Measurements from ENCODE around the gene PTPRM. TPM values are rescaled to one million over a fixed set of nuclear protein-coding genes. Genes with fewer than 3 reads are reported as not detected.

The PTPRM gene
- total RNA-seq, 1 experiment from 2014 or later, result 14.5 TPM

GRCh38 chr18:7630731-7631442 lies 63.8 kb downstream of the PTPRM start:
- no peak overlapping the region for H3K9ac ChIP-seq (ENCODE audit: low read length)
- no peaks in the 10 kb centered on the region for H3K27me3 ChIP-seq (ENCODE audit: insufficient read depth, low read length)
- H3K36me3 ChIP-seq (ENCODE audit: control insufficient read depth in 1 of 2, insufficient read depth in 2 of 2, low read length in 2 of 2), result no peaks in the 10 kb centered on the region
- POLR2A ChIA-PET, result no interaction called here
- H2AFZ ChIP-seq (ENCODE audit: low read depth, low read length, poor library complexity, severe bottlenecking), result no peak overlapping the region
- no peak overlapping the region for H3K4me2 ChIP-seq (ENCODE audit: low read length)
- H3K79me2 ChIP-seq (ENCODE audit: insufficient read depth, low read length), result no peaks in the 10 kb centered on the region
- H3K9me2 ChIP-seq (ENCODE audit: insufficient read depth), result no peaks in the 10 kb centered on the region
- H3K4me3 ChIP-seq (replicated peaks in 1 of 2; ENCODE audit: low read depth in 1 of 2, low read length in 2 of 2), result no peak overlapping the region
- H4K20me1 ChIP-seq (ENCODE audit: insufficient read depth), result no peaks in the 10 kb centered on the region
- H3K9me3 ChIP-seq (ENCODE audit: control insufficient read depth in 1 of 2, insufficient read depth in 1 of 2, low read depth in 1 of 2, low read length in 2 of 2), result no peaks in the 10 kb centered on the region
- RAD21 ChIA-PET (ENCODE audit: low non-redundant PET in 1 of 2, low total read pairs in 2 of 2, uncharacterized antibody in 2 of 2, unreplicated experiment in 2 of 2), result no interaction called here
- intact Hi-C loops (cut with micrococcal nuclease), result no loop called here
- no peaks in the 10 kb centered on the region; a peak in 1 of 4 replicates for H3K4me1 ChIP-seq (ENCODE audit: control insufficient read depth in 1 of 2, insufficient read depth in 2 of 2, low read length in 2 of 2)
- DNase-seq (ENCODE audit: low read depth, low spot score) (no peak), ATAC-seq (no peak)
- H3K27ac ChIP-seq (ENCODE audit: low read depth, low read length), result no peak overlapping the region
- CTCF ChIA-PET, result no interaction called here
- no peak for TF ChIP-seq ZFX (IDR thresholded peaks at IDR 0.05)
- TF ChIP-seq, protein P1, sequence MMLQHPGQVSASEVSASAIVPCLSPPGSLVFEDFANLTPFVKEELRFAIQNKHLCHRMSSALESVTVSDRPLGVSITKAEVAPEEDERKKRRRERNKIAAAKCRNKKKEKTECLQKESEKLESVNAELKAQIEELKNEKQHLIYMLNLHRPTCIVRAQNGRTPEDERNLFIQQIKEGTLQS (IDR thresholded peaks at IDR 0.05), result no peak
- no peak for TF ChIP-seq SRF (IDR thresholded peaks at IDR 0.05; ENCODE audit: low read depth)
- TF ChIP-seq ZBTB33 (IDR thresholded peaks at IDR 0.05; ENCODE audit: extremely low read depth, insufficient replicate concordance, low read length), result no peak
- TF ChIP-seq EZH2 (IDR thresholded peaks at IDR 0.05), result no peak
- TF ChIP-seq CEBPB (IDR thresholded peaks at IDR 0.05; ENCODE audit: low read depth), result no peak
- no peak for TF ChIP-seq JUND (IDR thresholded peaks at IDR 0.05)
- no peak for TF ChIP-seq ELF1 (IDR thresholded peaks at IDR 0.05; ENCODE audit: borderline replicate concordance, low read depth)
- no peak for TF ChIP-seq CBX3 (IDR thresholded peaks at IDR 0.05; ENCODE audit: low read depth)
- no peak for TF ChIP-seq SIN3A (IDR thresholded peaks at IDR 0.05; ENCODE audit: low read depth)
- TF ChIP-seq RAD21 (IDR thresholded peaks at IDR 0.05; ENCODE audit: low read depth), result no peak
- TF ChIP-seq ZNF274 (IDR thresholded peaks at IDR 0.05; ENCODE audit: low read depth, low read length), result no peak
- TF ChIP-seq, protein P2, sequence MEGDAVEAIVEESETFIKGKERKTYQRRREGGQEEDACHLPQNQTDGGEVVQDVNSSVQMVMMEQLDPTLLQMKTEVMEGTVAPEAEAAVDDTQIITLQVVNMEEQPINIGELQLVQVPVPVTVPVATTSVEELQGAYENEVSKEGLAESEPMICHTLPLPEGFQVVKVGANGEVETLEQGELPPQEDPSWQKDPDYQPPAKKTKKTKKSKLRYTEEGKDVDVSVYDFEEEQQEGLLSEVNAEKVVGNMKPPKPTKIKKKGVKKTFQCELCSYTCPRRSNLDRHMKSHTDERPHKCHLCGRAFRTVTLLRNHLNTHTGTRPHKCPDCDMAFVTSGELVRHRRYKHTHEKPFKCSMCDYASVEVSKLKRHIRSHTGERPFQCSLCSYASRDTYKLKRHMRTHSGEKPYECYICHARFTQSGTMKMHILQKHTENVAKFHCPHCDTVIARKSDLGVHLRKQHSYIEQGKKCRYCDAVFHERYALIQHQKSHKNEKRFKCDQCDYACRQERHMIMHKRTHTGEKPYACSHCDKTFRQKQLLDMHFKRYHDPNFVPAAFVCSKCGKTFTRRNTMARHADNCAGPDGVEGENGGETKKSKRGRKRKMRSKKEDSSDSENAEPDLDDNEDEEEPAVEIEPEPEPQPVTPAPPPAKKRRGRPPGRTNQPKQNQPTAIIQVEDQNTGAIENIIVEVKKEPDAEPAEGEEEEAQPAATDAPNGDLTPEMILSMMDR (IDR thresholded peaks at IDR 0.05 in 2 of 3, conservative IDR thresholded peaks at IDR 0.05 in 1 of 3; ENCODE audit: borderline replicate concordance in 1 of 3, insufficient read depth in 1 of 3, low read depth in 2 of 3, low read length in 2 of 3), result no peak
- no peak for TF ChIP-seq REST (IDR thresholded peaks at IDR 0.05; ENCODE audit: low read depth)
- no peak for TF ChIP-seq FOSL1 (IDR thresholded peaks at IDR 0.05; ENCODE audit: low read depth)
- no peak for TF ChIP-seq EZH2phosphoT487 (IDR thresholded peaks at IDR 0.05; ENCODE audit: borderline replicate concordance)
- no peak for TF ChIP-seq TCF7L2 (IDR thresholded peaks at IDR 0.05; ENCODE audit: borderline replicate concordance, extremely low read depth, insufficient read depth, insufficient read length)
- BruUV-seq (replicated peaks), result no TSS peak

Measured in HCT116 (cell line).